GM20431 (cell line): ENCODE results near the gene TOR4A.

Experiments used
- in situ Hi-C: fragments of 300-500 bp; cut with MseI, MboI; formaldehyde crosslinking; loops from one replicate; pipeline ENCODE4 v1.15.0; 2020; ENCODE audit warnings: low sequenced_read_pairs; ENCODE audit not compliant: unreplicated experiment

The TOR4A gene

GRCh38 chr9:137277329-137278041, at the start of gene TOR4A:
TOR4A (plus strand) TSS chr9:137277726; CDS start chr9:137278690, 964 bp downstream.
- in situ Hi-C loops: no loop called here

- in situ Hi-C loops: loop anchor here (10.0 kb wide), 1 partner anchor 103 kb away; no protein-coding TSS in a partner anchor
Measured at GRCh38 chr9:137227853-137228505, 49.5 kb upstream of the TOR4A start.

DNA sequence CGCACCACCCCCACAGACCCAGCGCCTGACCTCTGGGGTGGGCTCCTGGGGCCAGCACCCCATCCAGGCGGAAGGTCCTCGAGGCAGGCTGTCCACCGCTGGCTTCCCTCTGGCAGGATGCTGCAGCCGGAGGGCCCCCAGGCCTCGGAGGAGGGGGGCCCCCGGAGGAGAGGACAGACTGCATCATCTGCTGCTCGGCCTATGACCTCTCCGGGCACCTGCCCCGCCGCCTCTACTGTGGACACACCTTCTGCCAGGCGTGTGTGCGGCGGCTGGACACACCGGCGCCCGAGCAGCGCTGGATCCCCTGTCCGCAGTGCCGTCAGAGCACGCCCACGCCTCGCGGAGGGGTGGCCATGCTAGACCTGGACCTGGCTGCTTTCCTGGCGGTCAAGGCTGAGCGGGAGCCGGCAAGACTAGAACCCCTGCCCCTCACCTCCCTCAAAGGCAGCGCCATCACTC, 49.0 kb upstream of the TOR4A start:
- in situ Hi-C loops: loop anchor here (10.0 kb wide), 1 partner anchor 104 kb away; no protein-coding TSS in a partner anchor

DNA sequence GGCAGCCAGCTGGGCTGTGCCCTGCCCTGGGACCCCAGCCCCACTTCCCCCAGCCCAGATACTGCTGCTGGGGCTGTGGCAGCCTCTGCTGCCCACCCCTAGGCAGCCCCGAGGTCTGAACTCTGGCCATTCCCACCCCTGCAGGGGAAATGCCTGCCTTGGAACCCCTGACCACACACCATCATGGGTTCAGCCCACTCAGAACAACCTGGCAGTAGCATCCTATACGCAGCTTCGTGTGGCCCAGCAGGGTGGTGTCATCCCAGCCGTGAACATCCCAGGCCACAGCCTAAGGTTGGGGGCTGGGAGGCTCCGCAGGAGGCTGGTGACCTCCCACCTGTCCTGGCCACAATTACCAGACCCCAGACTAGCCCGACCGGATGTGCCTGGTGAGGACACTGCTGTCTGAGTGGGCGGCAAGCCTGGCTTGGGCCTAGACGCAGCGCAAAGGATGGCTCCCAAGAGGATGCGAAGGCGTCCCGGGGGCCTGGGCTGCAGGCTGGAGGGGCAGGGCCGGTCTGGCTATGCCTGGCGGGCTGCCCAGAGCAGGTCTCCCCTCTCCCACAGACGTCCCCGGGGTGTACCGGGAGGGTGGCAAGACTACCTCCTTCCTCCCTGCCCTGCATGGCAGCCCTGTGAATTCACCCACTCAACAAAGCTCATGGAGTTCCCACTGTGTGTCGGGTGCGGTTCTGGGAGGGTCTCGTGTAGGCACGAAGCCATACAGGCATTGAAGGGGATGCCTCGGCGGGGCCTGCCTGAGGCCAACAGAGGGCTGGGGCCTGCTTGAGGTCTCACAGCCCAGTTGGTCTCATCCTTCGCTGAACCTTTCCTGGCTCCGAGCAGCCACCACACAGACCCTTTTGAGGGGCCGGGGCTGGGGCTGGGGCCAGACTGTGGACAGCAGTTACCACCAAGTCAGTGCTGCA, 48.3 kb upstream of the TOR4A start:
- in situ Hi-C loops: loop anchor here (10.0 kb wide), 1 partner anchor 104 kb away; no protein-coding TSS in a partner anchor

GRCh38 chr9:137229903-137230704, 47.4 kb upstream of the TOR4A start:
- in situ Hi-C loops: loop anchor here (10.0 kb wide), 2 partner anchors 105 to 125 kb away; no protein-coding TSS in a partner anchor

DNA sequence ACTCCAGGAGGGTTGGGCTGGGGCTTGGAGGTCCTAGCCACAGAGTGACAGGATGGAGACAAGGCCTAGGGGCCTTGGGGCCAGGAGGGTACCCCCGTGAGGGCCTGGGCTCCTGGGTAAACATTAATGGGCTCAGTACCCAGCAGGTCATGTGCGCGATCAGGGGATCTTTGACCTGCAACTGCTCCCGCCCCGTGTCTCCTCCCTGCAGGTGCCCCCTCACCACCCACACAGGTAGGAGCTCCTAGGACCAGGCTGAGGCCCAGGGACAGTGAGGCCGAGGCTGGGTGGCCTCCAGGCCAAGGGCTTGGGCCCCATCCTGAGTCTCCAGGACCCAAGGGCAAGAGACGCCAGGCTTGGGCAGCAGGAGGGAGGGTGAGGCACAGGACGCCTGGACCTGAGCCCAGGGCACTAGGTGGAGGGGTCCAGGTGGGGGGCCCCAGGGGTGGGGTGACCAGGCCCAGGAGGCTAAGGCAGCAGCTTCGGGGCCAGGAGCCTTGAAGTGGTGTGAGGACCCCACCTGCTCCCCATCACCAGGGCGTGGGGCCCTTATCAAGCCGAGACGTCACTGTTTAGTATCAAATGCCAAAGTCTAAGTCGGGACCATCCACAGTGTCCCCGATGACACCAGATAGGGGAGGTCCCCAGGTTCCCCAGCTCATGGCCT, 46.7 kb upstream of the TOR4A start, which contains the start of gene SLC34A3:
Gene SLC34A3 (plus strand): TSS at position 197 of the 667 bp plus-strand sequence. CDS start 802 bp downstream, outside the sequence.
- in situ Hi-C loops: loop anchor here (10.0 kb wide), 1 partner anchor 126 kb away; no protein-coding TSS in a partner anchor

DNA sequence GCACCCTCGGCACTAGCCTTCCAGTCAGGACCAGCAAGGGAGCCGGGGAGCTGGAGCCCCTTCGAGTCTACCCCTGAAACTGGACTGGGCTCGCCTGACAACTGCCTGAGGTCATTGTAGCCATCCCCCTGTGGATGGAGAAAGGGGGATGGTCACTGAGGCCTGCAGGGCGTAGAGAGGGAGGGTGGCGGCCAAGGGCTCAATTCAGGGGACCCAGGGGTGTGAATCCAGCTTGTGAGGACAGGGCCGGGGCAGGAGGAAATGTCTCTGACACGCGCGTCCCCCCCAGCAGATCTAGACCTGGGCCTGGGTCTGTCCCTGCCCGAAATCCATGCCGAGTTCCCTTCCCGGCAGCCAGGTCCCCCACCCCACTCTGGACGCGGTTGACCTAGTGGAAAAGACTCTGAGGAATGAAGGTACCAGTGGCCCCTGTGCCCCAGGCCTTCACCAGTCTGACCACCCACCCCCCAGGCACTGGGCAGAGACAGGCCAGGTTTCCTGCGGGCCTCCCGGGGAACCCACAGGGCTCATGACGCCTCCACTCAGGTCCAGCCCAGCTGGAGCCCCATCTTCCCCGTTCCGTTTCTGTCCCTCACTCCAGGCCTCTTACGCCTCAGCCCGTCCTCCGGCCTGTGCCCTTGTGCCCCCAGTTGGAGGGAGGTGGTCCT, 46.0 kb upstream of the TOR4A start:
- in situ Hi-C loops: loop anchor here (10.0 kb wide), 1 partner anchor 127 kb away; no protein-coding TSS in a partner anchor

DNA sequence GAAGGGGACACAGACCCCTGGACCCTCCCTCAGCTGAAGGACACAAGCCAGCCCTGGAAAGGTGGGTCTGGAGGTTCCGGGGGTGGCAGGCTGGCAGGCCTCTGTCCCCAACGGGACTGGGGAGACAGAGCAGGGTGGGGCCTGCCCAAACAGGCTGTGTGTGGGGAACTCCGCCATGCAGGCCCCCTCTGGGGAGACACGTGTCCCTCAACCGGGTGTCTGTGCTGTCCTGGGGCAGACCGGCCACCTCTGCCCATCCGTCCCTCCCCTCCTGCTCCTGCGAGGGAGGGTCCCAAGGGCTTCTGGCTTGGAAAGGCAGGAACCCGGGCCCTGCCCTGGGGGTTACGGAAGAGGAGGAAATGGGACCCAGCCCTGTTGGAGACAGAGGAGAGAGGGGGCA, 45.4 kb upstream of the TOR4A start:
- in situ Hi-C loops: loop anchor here (10.0 kb wide), 1 partner anchor 127 kb away; no protein-coding TSS in a partner anchor

GRCh38 chr9:137232510-137232909, 45.0 kb upstream of the TOR4A start:
- in situ Hi-C loops: loop anchor here (10.0 kb wide), 1 partner anchor 128 kb away; no protein-coding TSS in a partner anchor

GRCh38 chr9:137233143-137233980, 44.2 kb upstream of the TOR4A start:
- in situ Hi-C loops: loop anchor here (10.0 kb wide), 1 partner anchor 129 kb away; no protein-coding TSS in a partner anchor

GRCh38 chr9:137234055-137234697, 43.4 kb upstream of the TOR4A start:
- in situ Hi-C loops: loop anchor here (10.0 kb wide), 1 partner anchor 129 kb away; no protein-coding TSS in a partner anchor

GRCh38 chr9:137234758-137235423, 42.6 kb upstream of the TOR4A start:
- in situ Hi-C loops: loop anchor here (10.0 kb wide), 1 partner anchor 130 kb away; no protein-coding TSS in a partner anchor

DNA sequence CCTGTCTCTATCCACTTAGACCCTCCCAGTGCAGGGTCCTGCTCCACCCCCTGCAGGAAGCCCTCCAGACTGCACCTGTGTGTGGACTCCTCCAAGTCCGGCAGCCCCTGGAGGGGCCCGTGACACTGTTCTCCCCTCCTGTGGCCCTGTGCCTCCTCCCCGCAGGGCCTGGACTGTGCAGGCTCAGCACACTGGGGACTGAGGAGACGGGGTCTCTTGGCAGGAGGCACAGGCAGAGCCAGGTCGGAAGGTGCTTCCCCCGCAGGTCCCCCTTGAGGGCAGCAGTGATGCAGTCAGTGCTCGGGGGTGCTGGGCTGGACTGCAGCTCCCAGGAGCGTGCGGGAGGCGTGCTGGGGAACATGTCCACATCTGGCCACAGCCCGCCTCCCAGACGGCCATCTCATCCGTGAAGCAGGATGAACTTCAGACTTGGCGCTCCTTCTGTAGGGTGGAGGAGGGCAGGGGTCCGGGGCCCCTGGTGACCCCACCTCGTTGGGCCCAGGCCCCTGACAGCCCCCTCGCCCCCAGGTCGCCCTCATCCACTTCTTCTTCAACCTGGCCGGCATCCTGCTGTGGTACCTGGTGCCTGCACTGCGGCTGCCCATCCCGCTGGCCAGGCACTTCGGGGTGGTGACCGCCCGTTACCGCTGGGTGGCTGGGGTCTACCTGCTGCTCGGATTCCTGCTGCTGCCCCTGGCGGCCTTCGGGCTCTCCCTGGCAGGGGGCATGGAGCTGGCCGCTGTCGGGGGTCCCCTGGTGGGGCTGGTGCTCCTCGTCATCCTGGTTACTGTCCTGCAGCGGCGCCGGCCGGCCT, 41.9 kb upstream of the TOR4A start:
- in situ Hi-C loops: loop anchor here (10.0 kb wide), 1 partner anchor 131 kb away; no protein-coding TSS in a partner anchor

DNA sequence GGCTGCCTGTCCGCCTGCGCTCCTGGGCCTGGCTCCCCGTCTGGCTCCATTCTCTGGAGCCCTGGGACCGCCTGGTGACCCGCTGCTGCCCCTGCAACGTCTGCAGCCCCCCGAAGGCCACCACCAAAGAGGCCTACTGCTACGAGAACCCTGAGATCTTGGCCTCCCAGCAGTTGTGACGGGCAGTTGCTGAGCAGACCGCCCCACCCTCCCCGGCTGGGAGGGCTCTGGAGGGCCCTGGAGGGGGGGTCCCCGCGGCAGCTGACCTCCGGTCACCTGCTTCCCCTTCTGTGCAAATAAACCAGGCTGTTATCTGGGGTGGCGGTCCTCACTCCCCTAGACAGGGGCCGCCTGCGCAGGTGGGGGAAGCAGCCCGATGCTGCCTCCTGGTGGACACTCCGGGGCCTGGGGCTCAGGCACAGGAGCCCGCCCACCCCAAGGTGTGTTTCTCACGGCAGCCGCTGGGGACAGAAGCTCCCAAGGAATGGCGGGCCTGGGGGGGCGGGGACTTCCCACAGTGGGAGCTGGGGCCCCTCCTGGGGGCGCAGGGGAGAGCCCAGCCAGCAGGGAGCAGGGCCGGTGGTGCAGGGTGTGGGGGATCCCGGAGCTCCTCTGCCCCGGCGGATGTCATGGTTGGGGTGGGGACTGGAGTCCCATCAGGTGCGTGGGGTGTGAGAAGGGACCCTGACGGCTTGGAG, 41.1 kb upstream of the TOR4A start:
- in situ Hi-C loops: loop anchor here (10.0 kb wide), 1 partner anchor 132 kb away; no protein-coding TSS in a partner anchor
